Adrenal gland (tissue), 12 donors: ENCODE results near the gene CMTM1. TPM values are rescaled to one million over a fixed set of nuclear protein-coding genes. Genes with fewer than 3 reads are reported as not detected.
A peak's percentile ranks its signal among the peaks of the same experiment; 100 is the strongest.

Experiments
- DNase-seq, 7 donors: peaks; one replicate each; pipeline ENCODE4 v3.0.0-alpha.2; 2019 to 2020
- H3K27ac ChIP-seq, 5 donors: fragments of 200-600 bp; sonication (generic) in 4 of 5; 1 replicate in 3 of 5; 2 replicates in 2 of 5; pipeline versions ENCODE4 v1.5.1 to v1.8.0; 2016 to 2020; ENCODE audit warnings: mild to moderate bottlenecking in 1 of 5
- H3K27me3 ChIP-seq: fragments of 200-600 bp; 2 replicates; pipeline ENCODE4 v1.8.0; 2021
- H3K36me3 ChIP-seq, 2 donors: fragments of 200-600 bp; replicated peaks in 1 of 2; 1 replicate in 1 of 2; 2 replicates in 1 of 2; pipeline versions ENCODE4 v1.5.1 to v1.8.0; 2018 to 2022
- H3K4me1 ChIP-seq, 2 donors: fragments of 200-600 bp; replicated peaks in 1 of 2; 1 replicate in 1 of 2; 2 replicates in 1 of 2; pipeline versions ENCODE4 v1.5.1 to v1.8.0; 2018 to 2021
- H3K4me3 ChIP-seq, 4 donors: fragments of 200-600 bp; sonication (generic) in 3 of 4; one replicate each; pipeline ENCODE4 v1.5.1; 2016 to 2018
- H3K9me3 ChIP-seq, 3 donors: fragments of 200-600 bp; sonication (generic) in 1 of 3; replicated peaks in 1 of 3; 1 replicate in 2 of 3; 2 replicates in 1 of 3; pipeline versions ENCODE4 v1.5.1 to v1.8.0; 2016 to 2021
- POLR2A ChIP-seq, 2 donors: fragments of 450-650 bp; IDR thresholded peaks; one replicate each; pipeline ENCODE4 v1.6.1; 2017; ENCODE audit warnings: antibody characterized with exemption in 2 of 2, mild to moderate bottlenecking in 2 of 2, moderate library complexity in 1 of 2
- WGBS, 4 donors: extraction: QIAGEN DNeasy Blood & Tissue Kit in 2 of 4; methylation state at CpG; one replicate each; pipeline versions ENCODE4 v1.1.5 to v1.1.7; 2013 to 2017; 5-methylcytosine and 5-hydroxymethylcytosine counted together
- intact Hi-C, 2 donors: fragments of 100-400 bp; cut with DNase I; formaldehyde crosslinking; loops; one replicate each; pipeline versions ENCODE4 v1.14.1 to v1.15.0; 2022 to 2023
- polyA plus RNA-seq, 3 donors: library from polyadenylated mRNA; stranded (reverse); fragments of 200-250 nt in 2 of 3; fragments of 350-450 nt in 1 of 3; fragmentation: Illumina TruSeq in 1 of 3; extraction: RNeasy Lipid Tissue Mini Kit (QIAGEN cat#74804) in 1 of 3; gene quantifications; one replicate each; pipeline ENCODE4 v1.2.3, GENCODE V29; 2013 to 2014
- total RNA-seq, 9 donors: library from RNA; depleted of rRNA in 4 of 9; stranded (reverse); fragments of >200 nt in 4 of 9; fragments of 120-200 nt in 1 of 9; fragmentation: NEBNext Ultra II Directional in 1 of 9; extraction: Animal tissue kit (Norgen Biotek cat#: 25700) in 1 of 9; gene quantifications; one replicate each; pipeline versions ENCODE4 v1.1.0 to v1.2.4, GENCODE V29; 2013 to 2023
- TF ChIP-seq, protein P1 (sequence below), 6 experiments: fragments of 450-650 bp in 4 of 6; fragments of 200-600 bp in 2 of 6; sonication (generic) in 1 of 6; IDR thresholded peaks; 1 replicate in 5 of 6; 2 replicates in 1 of 6; pipeline versions ENCODE4 v1.5.1 to v1.8.0; 2016 to 2021; ENCODE audit warnings: antibody characterized with exemption in 6 of 6, mild to moderate bottlenecking in 2 of 6, moderate library complexity in 1 of 6
- donor health status: healthy with polysubstance abuse.
- donor health status: Bipolar disorder and iron deficiency.
- donor health status: DM: yes; HTN: yes; CAD: no.
- donor health status: DM: no; HTN: no; CAD: no.
- donor health status: DM: no; HTN: no; CAD: no.
- donor health status: DM: yes; HTN: yes; CAD: no.

CMTM1 gene
- total and polyA plus RNA-seq, 12 donors, result 0.34 to 9.1 (median 2.7) TPM; not detected in 1

DNA sequence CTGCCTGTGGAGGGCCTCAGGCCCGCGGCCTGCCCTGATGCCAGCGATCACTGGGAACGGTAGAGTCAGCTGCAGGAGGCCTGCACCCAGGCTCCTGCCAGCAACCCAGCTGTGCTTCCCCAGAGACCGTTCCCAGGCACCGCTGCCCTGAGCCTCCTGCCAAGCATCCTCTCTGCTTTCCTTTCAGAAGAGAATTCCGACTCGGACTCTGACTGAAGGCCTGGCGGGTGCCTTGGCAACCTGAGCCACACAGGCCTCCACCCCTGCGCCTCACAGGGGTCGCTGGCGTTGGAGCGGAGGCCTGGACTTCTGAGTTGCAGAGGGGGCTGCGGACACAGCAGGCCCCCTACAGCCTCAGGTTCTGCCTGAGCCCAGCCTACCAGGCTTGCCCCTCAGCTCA is 46.2 kb downstream of the CMTM1 start:
- Histone ChIP-seq H3K4me3 (no peak overlapping the region), H3K27ac (no peak overlapping the region), H3K36me3 (peaks cover 0 to 42% of the 10 kb centered on the region in 2 donors), H3K4me1 (peaks cover 7 to 22% of the 10 kb centered on the region in 2 donors), H3K27me3 (no peaks in the 10 kb centered on the region), H3K9me3 (no peaks in the 10 kb centered on the region)
- TF ChIP-seq, protein P1, sequence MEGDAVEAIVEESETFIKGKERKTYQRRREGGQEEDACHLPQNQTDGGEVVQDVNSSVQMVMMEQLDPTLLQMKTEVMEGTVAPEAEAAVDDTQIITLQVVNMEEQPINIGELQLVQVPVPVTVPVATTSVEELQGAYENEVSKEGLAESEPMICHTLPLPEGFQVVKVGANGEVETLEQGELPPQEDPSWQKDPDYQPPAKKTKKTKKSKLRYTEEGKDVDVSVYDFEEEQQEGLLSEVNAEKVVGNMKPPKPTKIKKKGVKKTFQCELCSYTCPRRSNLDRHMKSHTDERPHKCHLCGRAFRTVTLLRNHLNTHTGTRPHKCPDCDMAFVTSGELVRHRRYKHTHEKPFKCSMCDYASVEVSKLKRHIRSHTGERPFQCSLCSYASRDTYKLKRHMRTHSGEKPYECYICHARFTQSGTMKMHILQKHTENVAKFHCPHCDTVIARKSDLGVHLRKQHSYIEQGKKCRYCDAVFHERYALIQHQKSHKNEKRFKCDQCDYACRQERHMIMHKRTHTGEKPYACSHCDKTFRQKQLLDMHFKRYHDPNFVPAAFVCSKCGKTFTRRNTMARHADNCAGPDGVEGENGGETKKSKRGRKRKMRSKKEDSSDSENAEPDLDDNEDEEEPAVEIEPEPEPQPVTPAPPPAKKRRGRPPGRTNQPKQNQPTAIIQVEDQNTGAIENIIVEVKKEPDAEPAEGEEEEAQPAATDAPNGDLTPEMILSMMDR (IDR thresholded peaks at IDR 0.05), result no peak
- TF ChIP-seq POLR2A (IDR thresholded peaks at IDR 0.05), result no peak
- intact Hi-C loops, result no loop called here
- DNase-seq, result no peak
- 88 to 96% (median 93%) methylated on average over 9 to 14 of the region's 14 CpGs for WGBS, 4 donors

DNA sequence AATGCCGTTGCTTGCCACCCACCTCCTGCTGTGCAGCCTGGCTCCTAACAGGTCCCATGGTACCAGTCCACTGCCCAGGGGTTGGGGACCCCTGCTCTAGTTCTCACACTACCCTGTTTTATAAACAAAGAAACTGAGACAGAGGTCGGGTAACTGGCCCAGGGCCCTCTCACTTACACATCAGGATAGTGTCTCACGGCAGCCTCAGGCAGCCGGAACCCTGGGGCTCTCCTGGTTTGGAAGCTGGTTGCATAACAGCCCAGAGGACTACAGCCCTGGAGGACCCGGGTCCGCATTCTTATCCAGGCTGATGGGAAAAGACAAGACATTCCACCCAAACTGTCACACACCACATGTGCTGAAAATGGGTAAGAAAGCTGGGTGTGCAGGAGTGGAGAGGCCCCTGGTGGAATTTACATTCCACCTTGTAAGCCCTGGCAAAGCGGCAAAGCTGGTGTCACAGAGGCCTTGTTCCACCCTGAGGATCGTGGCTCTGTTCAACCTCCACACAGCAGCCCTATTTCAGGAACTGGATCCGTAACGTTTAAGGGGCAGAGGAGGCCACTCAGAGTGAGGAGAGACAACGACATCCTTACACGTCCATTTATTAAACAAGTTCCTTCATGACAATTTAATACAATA is 48.0 kb downstream of the CMTM1 start:
- Histone ChIP-seq H3K36me3 (peaks cover 0 to 41% of the 10 kb centered on the region in 2 donors), H3K9me3 (no peaks in the 10 kb centered on the region), H3K4me3 (no peak overlapping the region), H3K27ac (no peak overlapping the region), H3K27me3 (no peaks in the 10 kb centered on the region), H3K4me1 (peaks cover 12 to 30% of the 10 kb centered on the region in 2 donors)
- 89 to 94% (median 90%) methylated on average over 12 of the region's 12 CpGs for WGBS, 4 donors
- intact Hi-C loops, result no loop called here
- DNase-seq, result no peak
- no peak for TF ChIP-seq POLR2A (IDR thresholded peaks at IDR 0.05)
- TF ChIP-seq, protein P1 (IDR thresholded peaks at IDR 0.05), result no peak

DNA sequence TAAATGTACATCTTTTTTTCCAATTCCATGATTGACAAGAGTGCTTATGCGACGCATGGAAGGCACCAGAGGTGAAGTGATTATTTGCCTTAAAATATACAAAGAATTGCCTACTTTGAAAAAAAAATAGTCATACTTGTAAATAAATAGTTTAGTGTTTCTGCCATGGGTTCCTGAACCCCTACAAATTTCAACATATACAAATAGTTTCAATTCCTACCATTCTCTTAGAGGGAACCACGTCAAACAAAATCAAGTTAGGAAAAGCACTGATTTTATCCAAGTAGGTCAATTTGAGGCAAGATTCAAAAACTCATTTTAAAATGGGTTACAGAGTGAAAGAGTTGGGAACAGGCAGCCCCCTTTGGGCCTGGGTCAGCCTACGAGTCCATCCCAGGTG is 49.9 kb downstream of the CMTM1 start:
- H3K9me3 ChIP-seq, result no peaks in the 10 kb centered on the region

DNA sequence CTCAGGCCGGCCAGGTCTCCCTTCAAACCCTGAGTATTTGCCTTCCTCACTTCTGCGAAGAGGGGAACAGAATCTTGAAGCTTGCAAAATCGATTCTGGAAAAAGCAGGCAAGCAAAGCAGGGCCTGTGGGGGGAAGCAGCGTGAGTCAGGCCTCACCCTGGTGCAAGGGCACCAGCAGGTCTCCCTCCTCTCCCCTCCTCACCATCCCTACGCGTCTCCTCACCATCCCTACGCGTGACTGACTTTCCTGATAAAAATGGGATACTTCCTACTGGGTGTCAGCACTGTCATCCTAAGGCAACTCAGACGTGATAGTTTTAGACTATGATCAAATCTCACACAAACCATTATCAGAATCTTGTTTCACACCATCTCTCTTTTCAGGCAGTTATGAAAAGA is 50.4 kb downstream of the CMTM1 start:
- 39 to 68% (median 51%) methylated on average over 7 to 9 of the region's 9 CpGs for whole genome bisulfite sequencing, 4 donors

More for the DNA sequence above, 49.9 kb downstream of the CMTM1 start:
- DNase-seq, result no peak
- H3K4me1 ChIP-seq, result peaks cover 12 to 30% of the 10 kb centered on the region in 2 donors
- H3K4me3 ChIP-seq, result no peak overlapping the region
- WGBS, 4 donors, result 67 to 85% (median 85%) methylated on average over 4 of the region's 4 CpGs
- H3K36me3 ChIP-seq, result peaks cover 0 to 23% of the 10 kb centered on the region in 2 donors
- intact Hi-C loops, result no loop called here
- no peaks in the 10 kb centered on the region for H3K27me3 ChIP-seq
- TF ChIP-seq, protein P1 (IDR thresholded peaks at IDR 0.05), result no peak
- no peak for TF ChIP-seq POLR2A (IDR thresholded peaks at IDR 0.05)
- H3K27ac ChIP-seq, result peak overlapping the region in 3 of 5 donors; percentile 54 to 76 (median 60)

More for the DNA sequence above, 50.4 kb downstream of the CMTM1 start:
- Histone ChIP-seq H3K9me3 (no peaks in the 10 kb centered on the region), H3K4me3 (no peak overlapping the region), H3K27me3 (no peaks in the 10 kb centered on the region), H3K4me1 (peaks cover 12 to 30% of the 10 kb centered on the region in 2 donors), H3K27ac (peak overlapping the region in 3 of 5 donors; percentile 54 to 76 (median 60)), H3K36me3 (peaks cover 0 to 19% of the 10 kb centered on the region in 2 donors)
- intact Hi-C loops, result no loop called here
- TF ChIP-seq POLR2A (IDR thresholded peaks at IDR 0.05), result no peak
- TF ChIP-seq, protein P1 (IDR thresholded peaks at IDR 0.05), result no peak
- DNase-seq, result peak in 4 of 7 donors; percentile 41 to 75 (median 61)
